C1 segment of cervical spinal cord (tissue), 14 donors: ENCODE measurements around the gene GPR148.
"Not testable (repeated sequence)": the region's sequence is repeated elsewhere in the genome, so short reads cannot be mapped to it uniquely, and the experiment has no call there.

ENCODE experiments used
- DNase-seq, 14 donors: peaks; one replicate each; lab custom pipeline; 2025; lab: John Stamatoyannopoulos, UW

The GPR148 gene, protein sequence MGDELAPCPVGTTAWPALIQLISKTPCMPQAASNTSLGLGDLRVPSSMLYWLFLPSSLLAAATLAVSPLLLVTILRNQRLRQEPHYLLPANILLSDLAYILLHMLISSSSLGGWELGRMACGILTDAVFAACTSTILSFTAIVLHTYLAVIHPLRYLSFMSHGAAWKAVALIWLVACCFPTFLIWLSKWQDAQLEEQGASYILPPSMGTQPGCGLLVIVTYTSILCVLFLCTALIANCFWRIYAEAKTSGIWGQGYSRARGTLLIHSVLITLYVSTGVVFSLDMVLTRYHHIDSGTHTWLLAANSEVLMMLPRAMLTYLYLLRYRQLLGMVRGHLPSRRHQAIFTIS

DNA sequence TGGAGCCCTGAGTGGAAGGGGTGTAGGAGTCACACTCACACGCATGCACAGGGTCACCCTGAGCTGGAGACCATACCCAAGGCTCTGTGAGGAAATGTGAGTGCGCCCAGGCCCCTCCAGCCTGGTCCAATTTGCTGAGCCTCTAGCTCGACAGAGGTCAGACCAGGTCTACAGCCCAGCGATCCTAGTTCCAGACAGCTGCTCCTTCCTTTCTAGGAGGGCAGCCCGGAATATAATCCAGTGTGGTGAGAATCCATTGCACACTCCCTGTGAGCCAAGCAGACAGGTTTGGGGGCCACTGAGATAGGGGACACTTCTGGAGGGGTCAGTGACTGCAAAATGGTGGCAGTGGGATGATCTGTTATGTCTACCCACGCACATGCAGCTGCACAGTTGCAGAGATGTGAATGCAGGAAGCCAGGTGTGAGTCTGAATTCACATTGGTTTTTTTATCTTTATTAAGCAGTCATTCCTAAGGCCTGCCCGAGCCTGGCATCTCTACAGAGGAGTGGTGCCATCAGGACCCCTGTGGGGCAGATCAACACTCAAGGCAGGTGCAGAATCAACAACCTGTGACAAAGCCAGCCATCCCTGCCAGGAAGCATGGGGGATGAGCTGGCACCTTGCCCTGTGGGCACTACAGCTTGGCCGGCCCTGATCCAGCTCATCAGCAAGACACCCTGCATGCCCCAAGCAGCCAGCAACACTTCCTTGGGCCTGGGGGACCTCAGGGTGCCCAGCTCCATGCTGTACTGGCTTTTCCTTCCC is at the start of gene GPR148:
Gene GPR148 (plus strand): TSS at position 522 of the 768 bp plus-strand sequence. CDS start 82 bp downstream, at position 604.
- peak in 3 of 14 donors; percentile 34 to 97 (median 44) for DNase-seq

DNA sequence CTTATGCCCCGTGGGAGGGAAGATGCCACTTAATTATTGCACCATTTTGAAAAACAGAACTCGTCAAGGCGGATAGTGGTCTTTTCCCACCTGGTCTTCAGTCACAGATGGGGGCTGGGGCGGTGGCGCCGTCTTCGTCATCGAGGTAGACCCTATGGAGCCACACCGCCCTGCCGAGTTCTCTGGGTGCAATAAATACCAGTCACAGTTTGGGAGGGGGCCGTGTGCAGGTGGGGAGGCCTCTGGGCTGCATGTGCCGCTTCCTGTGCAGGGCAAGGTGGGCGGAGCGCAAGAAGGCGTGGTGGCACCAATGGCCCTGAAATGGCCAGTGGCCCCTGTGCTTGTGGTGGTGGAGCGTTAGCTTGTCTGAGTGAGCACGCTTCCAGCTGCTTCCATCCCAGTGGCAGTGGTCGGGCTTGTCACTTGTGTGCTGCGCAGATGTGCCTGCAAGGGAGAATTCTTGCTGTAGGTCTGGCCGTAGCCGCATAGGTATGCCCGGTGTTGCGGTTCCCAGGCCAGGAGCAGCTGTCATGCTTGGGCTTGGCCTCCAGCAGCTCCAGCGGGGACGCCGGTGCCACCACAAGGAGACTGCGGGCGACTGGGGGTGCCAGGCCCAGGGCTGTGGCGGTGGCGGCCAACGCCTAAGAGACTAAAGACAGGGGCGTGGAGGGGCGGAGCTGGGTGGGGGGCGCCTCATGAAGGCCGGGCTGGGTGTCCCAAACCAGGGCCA is 36.7 kb upstream of the GPR148 start:
- DNase-seq: not testable (repeated sequence)

DNA sequence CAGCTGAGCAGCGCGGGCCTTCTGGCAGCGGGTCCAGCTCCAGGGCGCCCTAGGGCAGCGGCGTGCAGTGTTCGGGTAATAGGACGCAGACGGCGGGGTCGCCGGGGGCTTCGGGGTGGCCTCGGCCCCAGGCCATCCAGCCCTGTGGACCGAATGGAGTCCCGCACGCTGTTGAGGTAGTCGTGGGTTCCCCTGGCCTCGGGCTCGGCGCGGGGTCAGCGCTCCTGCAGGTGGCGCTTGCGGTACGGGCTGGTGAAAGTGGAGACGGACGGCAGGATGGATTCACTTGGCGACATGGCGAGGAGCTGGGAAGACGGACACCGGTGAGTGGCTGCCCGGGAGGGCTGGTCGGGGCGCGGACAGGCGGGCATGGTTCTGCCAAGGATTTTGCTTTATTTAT is 35.4 kb upstream of the GPR148 start:
- DNase-seq: not testable (repeated sequence)

DNA sequence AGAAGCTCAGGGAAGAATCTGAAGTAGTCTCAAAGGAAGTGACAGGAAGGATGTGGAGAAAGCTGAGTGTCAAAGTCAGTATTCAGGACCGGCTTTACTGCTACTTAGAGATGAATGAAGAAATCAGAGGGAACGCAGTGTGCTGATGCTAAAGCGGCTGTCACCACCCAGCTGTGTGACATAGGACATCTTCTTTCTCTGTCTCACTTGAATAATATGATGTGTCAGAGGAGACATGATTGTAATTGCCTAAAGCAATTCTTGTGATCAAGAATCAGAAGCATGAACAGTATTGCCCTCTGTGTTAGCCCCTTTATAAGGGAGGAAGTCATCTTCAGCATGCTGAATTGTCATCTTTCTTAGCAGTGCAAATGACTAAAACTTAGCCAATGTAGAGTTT is 25.6 kb upstream of the GPR148 start:
- not testable (repeated sequence) for DNase-seq

DNA sequence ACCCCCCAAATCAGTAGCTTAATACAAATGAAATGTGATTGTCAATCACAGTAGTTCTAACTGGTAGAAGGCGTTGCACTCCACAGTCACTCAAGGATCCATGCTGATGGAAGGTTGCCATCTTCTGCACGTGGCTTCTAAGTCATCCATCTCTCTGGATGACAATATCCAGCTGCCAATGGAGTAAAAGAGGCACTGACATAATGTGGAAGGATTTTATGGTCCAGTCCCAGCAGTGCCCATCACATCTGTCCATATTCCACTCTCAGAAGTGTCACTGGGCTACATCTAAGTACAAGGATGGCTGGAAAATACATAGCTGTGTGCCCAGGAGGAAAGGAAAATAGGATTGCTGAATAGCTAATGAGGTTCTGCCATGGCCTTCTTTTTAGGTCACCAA is 14.1 kb upstream of the GPR148 start:
- DNase-seq: not testable (repeated sequence)

DNA sequence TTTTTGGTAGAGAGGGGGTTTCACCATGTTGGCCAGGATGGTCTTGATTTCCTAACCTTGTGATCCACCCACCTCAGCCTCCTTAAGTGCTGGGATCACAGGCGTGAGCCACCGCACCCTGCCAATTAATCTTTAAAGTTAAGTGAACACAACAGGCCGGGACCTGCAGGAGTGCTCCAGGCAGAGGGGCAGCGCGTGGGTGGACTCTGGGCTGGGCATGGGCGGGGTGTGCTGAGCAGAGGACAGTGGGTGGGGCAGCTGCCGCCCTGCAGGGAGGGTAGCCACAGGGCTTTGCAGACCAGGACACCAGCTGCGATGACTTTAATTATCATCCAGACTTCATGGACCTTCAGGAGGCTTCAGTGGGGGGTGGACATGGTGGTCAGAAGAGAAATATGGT is 8.8 kb upstream of the GPR148 start:
- no peak for DNase-seq

DNA sequence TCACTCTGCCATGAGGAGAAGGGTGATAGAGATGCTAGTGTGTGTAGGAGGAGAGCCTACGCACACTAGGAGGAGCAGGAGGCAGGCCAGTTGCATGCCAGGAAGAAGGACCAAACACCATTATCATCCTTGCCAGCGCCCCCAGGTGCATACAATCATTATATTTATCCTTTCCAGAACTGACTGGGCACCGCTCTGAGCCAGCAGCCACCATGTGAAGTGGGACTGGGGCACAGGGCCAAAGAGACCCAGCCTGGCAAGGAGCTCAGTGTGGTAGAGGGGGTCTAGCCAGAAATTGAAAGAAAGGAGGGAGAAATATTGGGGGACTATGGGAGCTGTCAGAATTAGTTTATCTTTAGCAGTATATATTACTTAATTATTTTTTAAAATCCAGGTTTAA is 8.3 kb upstream of the GPR148 start:
- no peak for DNase-seq

DNA sequence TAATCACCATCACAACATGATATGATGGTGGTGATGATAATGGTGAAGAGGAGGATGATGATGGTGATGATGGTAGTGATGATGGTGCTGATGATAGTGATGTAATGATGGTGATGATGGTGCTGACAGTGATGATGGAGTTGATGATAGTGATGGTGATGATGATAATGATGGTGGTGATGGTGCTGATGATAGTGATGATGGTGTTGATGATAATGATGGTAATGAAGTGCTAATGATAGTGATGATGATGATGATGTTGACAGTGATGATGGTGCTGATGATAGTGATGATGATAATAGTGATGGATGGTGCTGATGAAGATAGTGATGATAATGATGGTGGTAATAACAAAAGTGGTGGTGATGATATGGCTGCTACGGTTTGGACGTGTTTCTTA is 4.4 kb upstream of the GPR148 start:
- DNase-seq: no peak

DNA sequence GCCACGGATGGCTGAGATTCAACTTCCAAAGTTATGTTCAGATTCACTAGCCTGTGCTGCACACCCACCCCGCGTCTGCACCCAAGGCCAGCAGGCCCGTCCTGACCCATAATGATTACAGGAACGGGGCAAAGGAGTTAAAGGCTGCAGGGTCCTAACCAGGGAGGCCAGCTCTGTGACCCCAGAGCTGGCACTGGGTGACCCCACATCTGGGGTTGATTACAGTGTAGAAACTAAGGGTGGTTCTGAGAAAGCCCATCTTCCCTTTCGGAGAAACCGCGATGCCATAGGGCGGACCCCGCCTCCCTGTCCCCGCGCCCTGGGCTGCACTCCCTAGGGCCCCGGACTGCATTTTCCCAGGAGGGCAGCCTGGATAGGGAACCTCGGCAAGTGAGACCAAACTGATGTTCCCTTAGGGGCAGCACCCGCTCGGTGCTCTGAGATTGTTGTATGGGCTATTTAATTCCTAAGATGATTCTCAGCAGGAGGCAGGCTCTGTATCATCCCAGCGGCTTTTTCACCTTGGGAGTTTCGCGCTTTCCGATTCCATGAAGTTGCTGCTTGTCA is 2.2 kb upstream of the GPR148 start:
- DNase-seq: peak in 1 of 14 donors; percentile 11

DNA sequence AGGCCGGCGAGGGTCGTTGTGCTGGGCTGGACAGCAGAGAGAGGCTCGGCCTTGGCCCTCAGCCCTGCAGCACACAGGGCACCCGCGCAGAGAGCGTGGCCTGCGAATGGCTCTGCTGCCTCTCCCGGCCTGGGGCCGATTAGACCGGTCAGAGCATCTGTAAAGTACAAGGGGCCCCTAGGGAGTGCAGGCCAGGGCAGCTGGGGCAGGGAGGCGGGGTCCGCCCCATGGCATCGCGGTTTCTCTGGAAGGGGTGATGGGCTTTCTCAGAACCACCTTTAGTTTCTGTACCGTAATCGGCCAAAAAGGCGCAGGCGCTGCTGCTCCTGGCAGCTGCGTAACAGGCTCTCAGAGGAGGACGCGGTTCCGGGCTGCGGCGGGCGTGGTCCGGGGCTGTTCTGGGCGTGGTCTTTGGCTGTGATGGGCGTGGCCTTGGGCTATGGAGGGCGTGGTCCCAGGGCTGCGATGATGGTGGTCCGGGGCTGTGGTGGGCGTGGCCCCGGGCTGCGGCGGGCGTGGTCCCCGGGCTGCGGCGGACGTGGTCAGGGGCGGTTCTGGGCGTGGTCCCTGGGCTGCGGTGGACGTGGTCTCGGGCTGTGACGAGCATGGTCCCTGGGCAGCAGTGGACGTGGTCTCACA is 1.5 kb upstream of the GPR148 start:
- peak in 12 of 14 donors; percentile 8 to 70 (median 28) for DNase-seq

DNA sequence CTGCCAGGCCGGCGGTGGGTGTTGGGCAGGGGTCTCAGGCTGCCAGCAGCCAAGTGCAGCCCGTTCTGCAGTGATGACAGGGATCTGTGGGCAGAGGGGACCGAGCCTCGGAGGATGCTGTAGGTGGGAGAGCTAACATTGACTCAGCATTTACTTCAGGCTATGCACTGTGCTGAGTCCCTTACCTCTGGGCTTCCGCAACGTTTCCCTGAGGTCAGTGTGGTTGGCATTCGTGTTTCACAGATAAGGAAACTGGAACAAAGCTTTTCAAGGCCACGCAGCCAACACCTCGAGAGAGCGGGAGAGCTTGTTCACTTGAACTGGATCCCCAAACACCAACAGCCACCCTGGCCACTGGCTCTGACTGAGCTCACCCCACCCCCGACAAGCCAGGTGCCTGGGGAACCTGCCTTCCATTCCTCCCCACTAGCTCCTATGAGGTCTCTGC is 839 bp upstream of the GPR148 start:
- DNase-seq: peak in 1 of 14 donors; percentile 59

DNA sequence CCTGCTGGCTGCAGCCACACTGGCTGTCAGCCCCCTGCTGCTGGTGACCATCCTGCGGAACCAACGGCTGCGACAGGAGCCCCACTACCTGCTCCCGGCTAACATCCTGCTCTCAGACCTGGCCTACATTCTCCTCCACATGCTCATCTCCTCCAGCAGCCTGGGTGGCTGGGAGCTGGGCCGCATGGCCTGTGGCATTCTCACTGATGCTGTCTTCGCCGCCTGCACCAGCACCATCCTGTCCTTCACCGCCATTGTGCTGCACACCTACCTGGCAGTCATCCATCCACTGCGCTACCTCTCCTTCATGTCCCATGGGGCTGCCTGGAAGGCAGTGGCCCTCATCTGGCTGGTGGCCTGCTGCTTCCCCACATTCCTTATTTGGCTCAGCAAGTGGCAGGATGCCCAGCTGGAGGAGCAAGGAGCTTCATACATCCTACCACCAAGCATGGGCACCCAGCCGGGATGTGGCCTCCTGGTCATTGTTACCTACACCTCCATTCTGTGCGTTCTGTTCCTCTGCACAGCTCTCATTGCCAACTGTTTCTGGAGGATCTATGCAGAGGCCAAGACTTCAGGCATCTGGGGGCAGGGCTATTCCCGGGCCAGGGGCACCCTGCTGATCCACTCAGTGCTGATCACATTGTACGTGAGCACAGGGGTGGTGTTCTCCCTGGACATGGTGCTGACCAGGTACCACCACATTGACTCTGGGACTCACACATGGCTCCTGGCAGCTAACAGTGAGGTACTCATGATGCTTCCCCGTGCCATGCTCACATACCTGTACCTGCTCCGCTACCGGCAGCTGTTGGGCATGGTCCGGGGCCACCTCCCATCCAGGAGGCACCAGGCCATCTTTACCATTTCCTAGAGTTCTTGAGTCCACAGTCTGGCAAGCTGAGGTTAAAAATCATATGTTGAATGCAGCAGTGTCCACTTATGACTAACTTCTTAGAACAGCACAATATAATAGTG is 741 bp downstream of the GPR148 start:
- peak in 2 of 14 donors; percentile 44 to 97 for DNase-seq

DNA sequence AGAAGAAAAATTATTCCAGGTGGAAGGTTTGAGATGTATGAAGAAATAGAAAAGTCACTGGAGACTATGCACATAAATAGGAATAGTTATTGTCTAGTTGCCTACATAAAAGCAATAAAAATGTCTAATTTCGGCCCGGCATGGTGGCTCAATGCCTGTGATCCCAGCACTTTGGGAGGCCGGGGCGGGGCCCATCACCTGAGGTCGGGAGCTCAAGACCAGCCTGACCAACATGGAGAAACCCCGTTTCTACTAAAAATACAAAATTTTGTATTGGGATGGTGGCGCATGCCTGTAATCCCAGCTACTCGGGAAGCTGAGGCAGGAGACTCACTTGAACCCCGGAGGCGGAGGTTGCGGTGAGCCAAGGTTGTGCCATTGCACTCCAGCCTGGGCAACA is 3.4 kb downstream of the GPR148 start:
- DNase-seq: not testable (repeated sequence)

DNA sequence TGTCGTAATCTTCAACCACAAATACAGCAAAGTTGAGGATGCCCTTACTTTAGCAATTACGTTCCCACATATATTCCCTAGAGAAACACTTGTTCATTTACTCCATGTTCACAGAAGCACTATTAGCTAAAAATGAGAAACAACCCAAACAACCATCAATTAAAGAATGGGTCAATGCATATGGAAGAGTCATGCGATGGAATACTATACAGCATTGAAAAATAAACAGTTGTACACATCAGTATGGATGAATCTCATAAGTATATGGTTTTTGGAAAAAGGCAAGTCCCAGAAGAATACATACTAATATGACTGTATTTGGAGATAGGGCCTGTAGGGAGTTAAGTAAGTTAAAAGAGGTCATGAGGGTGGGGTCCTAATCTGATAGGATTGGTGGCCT is 6.3 kb downstream of the GPR148 start:
- DNase-seq: no peak

DNA sequence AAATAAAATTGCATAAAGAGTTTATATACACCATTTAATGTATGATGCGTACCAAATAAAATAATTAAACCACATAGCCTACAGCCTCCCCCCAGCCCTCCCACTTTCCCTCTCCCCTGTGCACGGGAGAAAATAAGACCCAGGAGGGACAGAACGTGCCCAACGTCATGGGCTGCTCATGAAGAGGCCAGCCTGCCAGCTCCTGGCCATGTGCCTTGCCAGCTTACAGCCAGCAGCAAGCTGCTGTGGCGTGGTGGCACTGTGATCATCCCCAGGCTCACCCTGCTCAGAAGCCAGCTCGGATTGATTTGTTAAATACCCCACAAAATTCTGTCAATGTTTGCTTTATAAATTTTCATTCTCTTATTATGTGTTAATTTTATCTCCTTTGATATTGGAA is 7.6 kb downstream of the GPR148 start:
- no peak for DNase-seq

DNA sequence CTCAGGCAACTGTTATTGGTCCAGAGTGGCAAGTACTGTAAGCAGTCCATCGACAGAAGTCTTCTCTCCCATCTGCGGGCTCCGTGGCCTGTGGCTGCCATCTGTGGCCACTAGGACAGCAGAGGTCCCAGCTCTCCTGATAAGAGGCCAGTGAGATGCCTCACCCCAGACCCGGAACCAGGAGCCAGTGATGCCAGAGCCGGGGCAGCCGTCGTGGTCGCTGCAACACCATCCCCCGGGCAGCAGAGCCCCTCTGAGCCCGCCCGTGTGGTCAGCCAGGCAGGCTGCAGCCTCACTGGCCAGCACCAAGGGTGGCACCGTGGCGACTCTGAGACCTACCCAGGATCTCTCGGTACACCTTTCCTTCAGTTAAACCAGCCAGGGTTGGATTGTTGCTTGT is 8.7 kb downstream of the GPR148 start:
- DNase-seq: no peak

DNA sequence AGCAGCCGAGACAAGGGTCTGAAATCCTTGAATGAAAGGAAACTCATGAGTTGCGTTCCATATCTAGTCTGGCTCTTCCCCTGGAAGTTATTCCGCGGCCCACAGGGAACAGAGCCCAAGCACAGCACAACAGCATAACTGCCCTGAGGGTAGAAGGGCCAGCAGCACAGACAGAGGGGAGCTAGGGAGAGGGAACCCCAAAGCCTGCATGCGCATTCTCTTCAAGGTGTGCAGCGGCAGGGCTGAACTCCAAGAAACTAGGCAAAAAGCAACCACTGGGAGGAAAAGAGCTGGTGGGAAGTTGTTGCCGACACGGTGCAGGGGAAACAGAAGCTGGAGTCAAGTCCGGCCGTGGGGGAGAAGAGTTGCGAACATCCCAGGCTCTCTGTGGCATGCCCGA is 11.8 kb downstream of the GPR148 start:
- no peak for DNase-seq

DNA sequence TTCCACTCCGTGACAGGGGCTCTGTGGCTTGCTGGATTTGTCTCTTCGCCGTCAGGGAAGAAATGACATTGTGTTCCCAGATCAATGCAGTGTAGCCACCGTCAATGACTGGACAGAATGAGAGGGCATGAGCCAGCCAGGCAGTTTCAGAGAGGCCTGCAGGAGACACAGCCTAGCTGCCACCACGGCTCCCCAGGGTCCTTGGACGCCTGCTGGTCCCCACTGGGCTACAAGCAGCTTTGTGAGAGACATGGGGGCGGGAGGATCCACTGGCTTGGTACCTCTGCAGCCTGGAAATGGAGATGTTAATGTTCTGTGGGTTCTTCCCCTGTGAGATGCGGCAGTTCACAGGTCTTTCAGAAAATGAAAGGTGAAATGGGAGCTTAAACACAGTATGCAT is 14.4 kb downstream of the GPR148 start:
- DNase-seq: no peak

DNA sequence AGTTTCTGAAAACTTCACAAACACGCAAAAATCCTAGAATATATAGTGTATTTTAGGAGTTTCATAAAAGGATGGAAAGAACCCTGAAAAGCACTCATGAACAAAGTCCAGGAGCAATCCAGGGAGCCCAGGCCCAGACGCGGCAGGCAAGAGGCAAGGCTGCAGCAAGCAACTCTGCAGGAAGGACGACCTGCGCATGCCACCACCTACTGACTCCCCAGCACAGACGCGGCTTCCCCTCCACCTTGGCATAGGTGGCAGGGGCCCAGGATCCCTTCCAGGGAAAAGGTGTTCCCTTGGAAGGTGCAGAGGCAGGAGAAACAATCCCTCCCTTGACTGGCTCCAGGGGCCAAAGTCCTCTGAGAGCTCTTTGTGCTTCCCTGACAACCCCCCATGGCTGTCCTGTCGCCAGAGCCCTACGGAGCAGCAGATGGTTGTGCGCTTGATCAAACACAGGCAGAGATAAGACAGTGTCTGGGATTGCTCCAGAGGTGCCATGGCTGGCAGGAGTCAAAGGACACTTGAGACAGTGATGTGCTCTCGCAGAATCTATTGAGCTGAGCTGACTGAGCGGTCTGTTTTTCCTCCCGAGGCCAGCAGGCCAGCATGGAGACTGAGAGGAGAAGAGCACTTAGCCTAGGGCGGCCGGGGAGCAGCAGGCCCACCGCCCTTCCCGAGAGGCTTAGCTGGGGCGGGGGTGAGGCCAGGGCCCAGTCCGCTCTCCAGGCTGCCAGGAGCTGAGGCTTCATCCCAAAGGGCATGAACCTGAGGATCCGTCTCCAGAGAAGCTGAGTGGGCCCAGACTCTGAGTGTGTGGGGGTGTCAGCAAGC is 15.6 kb downstream of the GPR148 start:
- DNase-seq: peak in 1 of 14 donors; percentile 60
